MM.1S (cell line): ENCODE data around the gene MYL4.

Source experiments
- DNase-seq: peaks from one replicate; pipeline ENCODE4 v3.0.0-alpha.2; 2015
- H2AFZ ChIP-seq: fragments of 300-600 bp; sonication (generic); 2 replicates; pipeline ENCODE4 v1.6.0; 2016; ENCODE audit warnings: antibody characterized with exemption, low read length
- H3F3A ChIP-seq: fragments of 300-600 bp; sonication (generic); 2 replicates; pipeline ENCODE4 v1.6.1; 2016; ENCODE audit warnings: mild to moderate bottlenecking, antibody characterized with exemption, low read length, moderate library complexity, mixed read lengths; ENCODE audit not compliant: insufficient read depth
- H3K27ac ChIP-seq: fragments of 300-600 bp; sonication (generic); 2 replicates; pipeline ENCODE4 v1.5.1; 2016; ENCODE audit warnings: mild to moderate bottlenecking, low read length
- H3K27me3 ChIP-seq: fragments of 300-600 bp; sonication (generic); replicated peaks from 2 replicates; pipeline ENCODE4 v1.6.0; 2016; ENCODE audit warnings: low read length; ENCODE audit not compliant: insufficient read depth
- H3K36me3 ChIP-seq: fragments of 300-600 bp; sonication (generic); replicated peaks from 2 replicates; pipeline ENCODE4 v1.6.1; 2016; ENCODE audit warnings: mild to moderate bottlenecking, low read length, mixed read lengths; ENCODE audit not compliant: insufficient read depth
- H3K4me1 ChIP-seq: fragments of 300-600 bp; sonication (generic); 2 replicates; pipeline ENCODE4 v1.6.1; 2016; ENCODE audit warnings: low read length, mixed read lengths
- H3K4me2 ChIP-seq: fragments of 300-600 bp; sonication (generic); 2 replicates; pipeline ENCODE4 v1.6.0; 2016; ENCODE audit warnings: low read depth, low read length
- H3K4me3 ChIP-seq: fragments of 300-600 bp; sonication (generic); 2 replicates; pipeline ENCODE4 v1.5.1; 2016; ENCODE audit warnings: low read length, mixed read lengths
- H3K79me2 ChIP-seq: fragments of 300-600 bp; sonication (generic); 2 replicates; pipeline ENCODE4 v1.6.1; 2016; ENCODE audit warnings: mixed run types, low read length, mixed read lengths
- H3K9ac ChIP-seq: fragments of 300-600 bp; sonication (generic); 2 replicates; pipeline ENCODE4 v1.6.1; 2016; ENCODE audit warnings: low read length, mixed read lengths
- H3K9me2 ChIP-seq: fragments of 300-600 bp; sonication (generic); replicated peaks from 2 replicates; pipeline ENCODE4 v1.6.1; 2016; ENCODE audit warnings: mild to moderate bottlenecking, low read length, mixed read lengths; ENCODE audit not compliant: insufficient read depth
- H3K9me3 ChIP-seq: fragments of 300-600 bp; sonication (generic); replicated peaks from 2 replicates; pipeline ENCODE4 v1.6.1; 2016; ENCODE audit warnings: mild to moderate bottlenecking, low read length, mixed read lengths; ENCODE audit not compliant: insufficient read depth
- H4K20me1 ChIP-seq: fragments of 300-600 bp; sonication (generic); 2 replicates; pipeline ENCODE4 v1.6.1; 2016; ENCODE audit warnings: mild to moderate bottlenecking, low read length, moderate library complexity, mixed read lengths; ENCODE audit not compliant: insufficient read depth
- CTCF ChIP-seq: fragments of 300-600 bp; sonication (generic); IDR thresholded peaks from 2 replicates; pipeline ENCODE4 v1.5.1; 2016; ENCODE audit warnings: antibody characterized with exemption, low read length, mixed read lengths
- EZH2 ChIP-seq: fragments of 300-600 bp; sonication (generic); optimal IDR thresholded peaks from 2 replicates; pipeline ENCODE3; 2017; ENCODE audit warnings: low read depth, mild to moderate bottlenecking, antibody characterized with exemption, low read length, mixed read lengths
- EZH2phosphoT487 ChIP-seq: fragments of 300-600 bp; sonication (generic); IDR thresholded peaks from 2 replicates; pipeline ENCODE4 v1.6.1; 2018; ENCODE audit warnings: antibody characterized with exemption, low read length

Gene MYL4

DNA sequence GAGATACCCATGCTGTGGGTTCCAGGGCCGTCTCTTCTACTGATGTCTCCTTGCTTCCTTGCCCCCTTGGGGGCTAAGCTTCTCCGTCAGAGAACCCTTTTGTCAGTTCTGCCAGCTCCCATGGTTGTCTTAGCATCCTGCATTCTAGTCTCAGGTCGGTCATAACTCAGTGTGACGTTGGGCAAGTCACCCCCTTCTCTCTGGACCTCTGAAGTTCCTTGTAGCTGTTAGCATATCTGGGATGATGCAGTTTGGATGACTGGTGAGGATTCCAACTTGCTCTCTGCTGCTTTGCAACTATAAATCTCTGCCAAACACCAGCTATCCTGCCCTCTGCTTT lies 8.9 kb upstream of the MYL4 start:
- peaks cover 29% of the 10 kb centered on the region for H3F3A ChIP-seq
- peaks cover 37% of the 10 kb centered on the region for H3K4me1 ChIP-seq
- no peaks in the 10 kb centered on the region for H3K9me3 ChIP-seq
- H3K27ac ChIP-seq = peak overlapping the region; percentile 52
- H2AFZ ChIP-seq = peak overlapping the region; percentile 91
- no peaks in the 10 kb centered on the region for H3K9me2 ChIP-seq
- H3K9ac ChIP-seq = peak overlapping the region; percentile 1; the same call in 1 of the 2 replicates
- peak overlapping the region; percentile 22 for H3K4me3 ChIP-seq
- no peaks in the 10 kb centered on the region for H3K27me3 ChIP-seq
- H4K20me1 ChIP-seq = no peaks in the 10 kb centered on the region
- H3K79me2 ChIP-seq = no peaks in the 10 kb centered on the region
- peak overlapping the region; percentile 66 for H3K4me2 ChIP-seq
- no peaks in the 10 kb centered on the region for H3K36me3 ChIP-seq
- TF ChIP-seq CTCF = no peak
- no peak for TF ChIP-seq EZH2phosphoT487
- TF ChIP-seq EZH2 = no peak
- peak; percentile 6 for DNase-seq

GRCh38 chr17:47201166-47201565 lies 8.0 kb upstream of the MYL4 start:
- H3K36me3 ChIP-seq = no peaks in the 10 kb centered on the region
- no peaks in the 10 kb centered on the region for H4K20me1 ChIP-seq
- no peaks in the 10 kb centered on the region for H3K27me3 ChIP-seq
- no peak overlapping the region for H2AFZ ChIP-seq
- H3K4me3 ChIP-seq = no peak overlapping the region
- no peak for DNase-seq
- no peak overlapping the region for H3K27ac ChIP-seq
- H3K9me3 ChIP-seq = no peaks in the 10 kb centered on the region
- TF ChIP-seq CTCF (no peak), EZH2 (no peak), EZH2phosphoT487 (no peak)
- H3K9ac ChIP-seq = no peak overlapping the region
- H3K4me1 ChIP-seq = peaks cover 43% of the 10 kb centered on the region
- H3F3A ChIP-seq = peaks cover 38% of the 10 kb centered on the region
- no peaks in the 10 kb centered on the region for H3K9me2 ChIP-seq
- H3K4me2 ChIP-seq = no peak overlapping the region
- H3K79me2 ChIP-seq = no peaks in the 10 kb centered on the region

DNA sequence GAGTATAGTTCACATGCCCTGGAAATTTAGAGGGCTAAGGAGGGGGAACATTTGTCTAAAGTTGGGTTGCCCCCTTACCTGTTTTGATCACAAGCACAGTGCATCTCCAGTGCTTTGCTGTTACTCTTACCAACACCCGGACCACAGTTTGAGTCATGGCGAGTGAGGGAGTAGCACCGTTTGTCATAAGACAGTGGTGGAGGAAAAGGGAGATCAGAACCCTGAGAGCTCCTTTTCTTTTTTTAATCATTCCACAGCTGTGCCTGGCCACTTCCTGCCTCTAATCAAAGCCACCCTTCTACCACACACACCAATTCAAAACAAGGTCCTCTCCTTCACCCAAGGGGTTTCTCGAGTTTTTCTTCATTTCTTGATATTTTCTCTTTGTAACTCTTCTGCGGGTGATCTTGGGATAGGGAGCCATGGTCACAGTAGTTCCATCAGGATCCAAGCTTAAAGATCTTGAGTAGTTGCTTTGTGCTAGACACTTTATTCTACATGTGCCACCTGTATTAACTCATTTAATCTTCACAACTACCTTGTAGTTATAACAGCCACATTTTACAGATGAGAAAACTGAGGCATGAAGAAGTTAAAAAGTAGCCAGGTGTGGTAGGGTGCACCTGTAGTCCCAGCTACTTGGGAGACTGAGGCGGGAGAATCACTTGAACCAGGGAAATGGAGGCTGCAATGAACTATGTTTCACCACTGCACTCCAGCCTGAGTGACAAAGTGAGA lies 5.0 kb upstream of the MYL4 start:
- Histone ChIP-seq H4K20me1 (no peaks in the 10 kb centered on the region), H3K9me3 (no peaks in the 10 kb centered on the region), H2AFZ (peak overlapping the region; percentile 86), H3K27me3 (no peaks in the 10 kb centered on the region), H3F3A (peaks cover 42% of the 10 kb centered on the region), H3K4me1 (peaks cover 52% of the 10 kb centered on the region), H3K9me2 (no peaks in the 10 kb centered on the region), H3K79me2 (no peaks in the 10 kb centered on the region), H3K9ac (peak overlapping the region; percentile 51; the same call in 1 of the 2 replicates), H3K4me2 (peak overlapping the region; percentile 84), H3K27ac (peak overlapping the region; percentile 94), H3K36me3 (no peaks in the 10 kb centered on the region), H3K4me3 (peak overlapping the region; percentile 24)
- peak; percentile 53 for DNase-seq
- TF ChIP-seq EZH2 = no peak
- no peak for TF ChIP-seq EZH2phosphoT487
- TF ChIP-seq CTCF = no peak
